ENCODE measurements around the gene BZW1.

DNA sequence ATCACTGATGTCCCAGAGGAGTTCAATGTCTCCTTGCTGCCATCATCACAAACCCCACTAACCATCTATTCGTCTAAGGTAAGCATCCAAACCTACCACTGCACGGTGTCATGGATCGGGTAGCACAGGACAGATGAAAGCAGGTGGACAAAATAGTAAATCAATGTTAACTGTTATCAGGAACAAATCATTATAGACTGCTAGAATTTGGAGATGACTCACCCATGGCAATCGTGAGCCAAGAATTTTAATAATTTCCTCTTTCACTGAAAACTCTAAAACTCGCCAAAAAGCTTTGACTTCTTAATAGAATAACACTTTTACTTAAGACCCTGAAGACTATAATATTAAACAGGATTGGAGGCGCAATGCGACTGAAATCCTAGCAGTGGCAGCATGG lies 33.7 kb upstream of the BZW1 start:
- TF ChIP-seq FOXM1 (IDR thresholded peaks at IDR 0.05; ENCODE audit: borderline replicate concordance) (no peak), TARDBP (IDR thresholded peaks at IDR 0.05) (no peak), BHLHE40 (IDR thresholded peaks at IDR 0.05; ENCODE audit: borderline replicate concordance) (no peak), SUZ12 (IDR thresholded peaks at IDR 0.05) (no peak), NFRKB (IDR thresholded peaks at IDR 0.05) (no peak)
